HCT116 (cell line): ENCODE results near the gene CDKAL1. TPM values are rescaled to one million over a fixed set of nuclear protein-coding genes. Genes with fewer than 3 reads are reported as not detected.

Experiments used
- ATAC-seq: fragments of 200-7000 bp; cut with Tn5 transposase; 2 replicates; pipeline ENCODE4 v1.9.1; 2020; ENCODE audit warnings: mild to moderate bottlenecking, moderate library complexity
- BruUV-seq: library from RNA; stranded (reverse); fragments of 400-500 nt; replicated peaks from 2 replicates; lab custom pipeline; 2021; lab: Mats Ljungman, UMichigan
- CTCF ChIA-PET: fragments of 300-600 bp; sonication (Branson Sonifier 250); formaldehyde crosslinking; loops from one replicate; lab custom pipeline; 2021; ENCODE audit warnings: antibody characterized with exemption; lab: Charles Lee
- POLR2A ChIA-PET: fragments of 300-600, 350-600 bp; sonication (Branson Sonifier 250); formaldehyde crosslinking; loops from one replicate; lab custom pipeline; 2021; ENCODE audit warnings: antibody characterized with exemption; lab: Charles Lee
- RAD21 ChIA-PET, 2 experiments: fragments of 300-600 bp; sonication (Branson Sonifier 250); formaldehyde crosslinking; loops; one replicate each; lab custom pipeline; 2023; ENCODE audit warnings: low total read pairs in 2 of 2; ENCODE audit not compliant: uncharacterized antibody in 2 of 2, unreplicated experiment in 2 of 2, low non-redundant PET in 1 of 2; lab: Charles Lee
- DNase-seq: peaks from one replicate; pipeline ENCODE4 v3.0.0-alpha.2; 2010; ENCODE audit warnings: low read depth, low spot score
- H2AFZ ChIP-seq: fragments of 200-600 bp; shearing (Covaris generic), sonication (generic); 2 replicates; pipeline ENCODE4 v1.6.1; 2017; ENCODE audit warnings: low read depth, mixed run types, mixed read lengths, antibody characterized with exemption, low read length; ENCODE audit not compliant: poor library complexity, severe bottlenecking
- H3K27ac ChIP-seq: 2 replicates; pipeline ENCODE4 v1.5.1; 2012; ENCODE audit warnings: low read depth, low read length
- H3K27me3 ChIP-seq: fragments of 200-600 bp; sonication (generic); 2 replicates; pipeline ENCODE4 v1.6.1; 2016; ENCODE audit warnings: mixed run types, low read length, mixed read lengths; ENCODE audit not compliant: insufficient read depth
- H3K36me3 ChIP-seq, 2 experiments: fragments of 200-500 bp in 1 of 2; fragments of 200-600 bp in 1 of 2; sonication (Bioruptor generic) in 1 of 2; sonication (generic) in 1 of 2; 2 replicates each; pipeline versions ENCODE4 v1.5.1 to v1.6.1; 2014 to 2016; ENCODE audit warnings: low read length in 2 of 2, inconsistent platforms in 1 of 2, mixed read lengths in 1 of 2, mixed run types in 1 of 2; ENCODE audit not compliant: insufficient read depth in 2 of 2, control insufficient read depth in 1 of 2
- H3K4me1 ChIP-seq, 2 experiments: fragments of 200-600 bp in 1 of 2; sonication (generic) in 1 of 2; 2 replicates each; pipeline versions ENCODE4 v1.5.1 to v1.6.1; 2012 to 2017; ENCODE audit warnings: low read length in 2 of 2, inconsistent platforms in 1 of 2, mild to moderate bottlenecking in 1 of 2, mixed read lengths in 1 of 2, mixed run types in 1 of 2, moderate library complexity in 1 of 2; ENCODE audit not compliant: insufficient read depth in 2 of 2, control insufficient read depth in 1 of 2
- H3K4me2 ChIP-seq: fragments of 200-600 bp; sonication (generic); 2 replicates; pipeline ENCODE4 v1.6.1; 2017; ENCODE audit warnings: mixed run types, low read length, mixed read lengths
- H3K4me3 ChIP-seq, 2 experiments: fragments of 200-600 bp in 1 of 2; sonication (generic) in 1 of 2; replicated peaks in 1 of 2; 2 replicates each; pipeline ENCODE4 v1.5.1; 2011 to 2016; ENCODE audit warnings: low read length in 2 of 2, control low read depth in 1 of 2, low read depth in 1 of 2, mild to moderate bottlenecking in 1 of 2, mixed read lengths in 1 of 2, mixed run types in 1 of 2
- H3K79me2 ChIP-seq: fragments of 200-600 bp; sonication (generic); 2 replicates; pipeline ENCODE4 v1.6.1; 2017; ENCODE audit warnings: mild to moderate bottlenecking, mixed run types, low read length, moderate library complexity, mixed read lengths; ENCODE audit not compliant: insufficient read depth
- H3K9ac ChIP-seq: fragments of 200-600 bp; sonication (generic); 2 replicates; pipeline ENCODE4 v1.6.1; 2016; ENCODE audit warnings: low read length, mixed read lengths
- H3K9me2 ChIP-seq: fragments of 200-600 bp; sonication (generic), shearing (Covaris generic); 2 replicates; pipeline ENCODE4 v1.6.1; 2017; ENCODE audit warnings: mixed run types, mild to moderate bottlenecking, moderate library complexity; ENCODE audit not compliant: insufficient read depth
- H3K9me3 ChIP-seq, 2 experiments: fragments of 200-500 bp in 1 of 2; fragments of 200-600 bp in 1 of 2; sonication (Bioruptor generic) in 1 of 2; sonication (generic) in 1 of 2; 2 replicates each; pipeline ENCODE4 v1.6.1; 2014 to 2017; ENCODE audit warnings: low read length in 2 of 2, mixed read lengths in 2 of 2, inconsistent platforms in 1 of 2, low read depth in 1 of 2, mild to moderate bottlenecking in 1 of 2, mixed run types in 1 of 2, moderate library complexity in 1 of 2; ENCODE audit not compliant: control insufficient read depth in 1 of 2, insufficient read depth in 1 of 2
- H4K20me1 ChIP-seq: fragments of 200-600 bp; sonication (generic), shearing (Covaris generic); 2 replicates; pipeline ENCODE4 v1.6.1; 2017; ENCODE audit warnings: mixed run types, mild to moderate bottlenecking, moderate library complexity; ENCODE audit not compliant: insufficient read depth
- CBX3 ChIP-seq: IDR thresholded peaks from 2 replicates; pipeline ENCODE4 v1.6.1; 2012; ENCODE audit warnings: low read depth
- CEBPB ChIP-seq: IDR thresholded peaks from 2 replicates; pipeline ENCODE4 v1.6.1; 2012; ENCODE audit warnings: low read depth
- EZH2phosphoT487 ChIP-seq: fragments of 200-600 bp; IDR thresholded peaks from 2 replicates; pipeline ENCODE4 v1.6.1; 2018; ENCODE audit warnings: antibody characterized with exemption, borderline replicate concordance
- FOSL1 ChIP-seq: IDR thresholded peaks from 2 replicates; pipeline ENCODE4 v1.6.1; 2012; ENCODE audit warnings: low read depth
- JUND ChIP-seq: IDR thresholded peaks from 2 replicates; pipeline ENCODE4 v1.6.1; 2012
- POLR2A ChIP-seq: IDR thresholded peaks from 2 replicates; pipeline ENCODE4 v1.7.0; 2011; ENCODE audit warnings: borderline replicate concordance; ENCODE audit not compliant: insufficient read depth, insufficient read length; ENCODE audit errors: extremely low read depth
- RAD21 ChIP-seq: IDR thresholded peaks from 2 replicates; pipeline ENCODE4 v1.6.1; 2012; ENCODE audit warnings: low read depth, mild to moderate bottlenecking
- REST ChIP-seq: IDR thresholded peaks from 2 replicates; pipeline ENCODE4 v1.6.1; 2012; ENCODE audit warnings: low read depth
- SP1 ChIP-seq: IDR thresholded peaks from 2 replicates; pipeline ENCODE4 v1.6.1; 2012; ENCODE audit warnings: low read depth
- SRF ChIP-seq: IDR thresholded peaks from 2 replicates; pipeline ENCODE4 v1.6.1; 2012; ENCODE audit warnings: low read depth
- TCF7L2 ChIP-seq: IDR thresholded peaks from 2 replicates; pipeline ENCODE4 v1.7.0; 2011; ENCODE audit warnings: borderline replicate concordance, inconsistent platforms; ENCODE audit not compliant: insufficient read depth, insufficient read length; ENCODE audit errors: extremely low read depth
- ZFX ChIP-seq: fragments of 450-650 bp; IDR thresholded peaks from 2 replicates; pipeline ENCODE4 v1.6.1; 2017
- ZNF274 ChIP-seq: fragments of 200-500 bp; sonication (Bioruptor generic); IDR thresholded peaks from 2 replicates; pipeline ENCODE4 v1.6.1; 2014; ENCODE audit warnings: mild to moderate bottlenecking, low read depth, low read length, inconsistent platforms
- intact Hi-C: fragments of 100-400 bp; cut with micrococcal nuclease; formaldehyde crosslinking; loops from 2 replicates; pipeline ENCODE4 v1.10.0; 2022
- total RNA-seq: library from RNA; stranded (reverse); gene quantifications from one replicate; pipeline ENCODE4 v1.2.1, GENCODE V29; 2021; ENCODE audit not compliant: unreplicated experiment
- TF ChIP-seq, protein P1 (sequence below): IDR thresholded peaks from 2 replicates; pipeline ENCODE4 v1.6.1; 2012

Gene CDKAL1
- total RNA-seq, 1 experiment from 2014 or later = 14.9 TPM

GRCh38 chr6:20997143-20997769 is 463.0 kb downstream of the CDKAL1 start:
- intact Hi-C loops = no loop called here
- Histone ChIP-seq H3K27ac (peak overlapping the region; percentile 8; the same call in 1 of the 2 replicates), H3K9me2 (no peaks in the 10 kb centered on the region), H4K20me1 (no peaks in the 10 kb centered on the region), H3K4me2 (no peak overlapping the region), H3K9me3 (no peaks in the 10 kb centered on the region), H2AFZ (no peak overlapping the region), H3K27me3 (no peaks in the 10 kb centered on the region), H3K4me3 (no peak overlapping the region), H3K9ac (no peak overlapping the region), H3K79me2 (no peaks in the 10 kb centered on the region), H3K4me1 (peaks cover 53 to 55% of the 10 kb centered on the region in 2 experiments), H3K36me3 (no peaks in the 10 kb centered on the region)
- TF ChIP-seq TCF7L2 (no peak), SRF (no peak), CBX3 (no peak), CEBPB (no peak), POLR2A (no peak), ZNF274 (no peak), JUND (no peak), RAD21 (no peak), EZH2phosphoT487 (no peak)
- TF ChIP-seq, protein P1, sequence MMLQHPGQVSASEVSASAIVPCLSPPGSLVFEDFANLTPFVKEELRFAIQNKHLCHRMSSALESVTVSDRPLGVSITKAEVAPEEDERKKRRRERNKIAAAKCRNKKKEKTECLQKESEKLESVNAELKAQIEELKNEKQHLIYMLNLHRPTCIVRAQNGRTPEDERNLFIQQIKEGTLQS = no peak
- ATAC-seq = no peak
- BruUV-seq = no TSS peak
- CTCF ChIA-PET = interaction anchor here (1.2 kb wide), 1 partner anchor 591 kb away, joined by 3 read pairs; no protein-coding TSS in a partner anchor
- DNase-seq = no peak
- POLR2A ChIA-PET = interaction anchor here (2.2 kb wide), 1 partner anchor 113 kb away, joined by 4 read pairs; no protein-coding TSS in a partner anchor
- RAD21 ChIA-PET = interaction anchor here in 1 of 2 experiments (0.6 kb wide), 1 partner anchor 410 kb away, joined by 4 read pairs; no protein-coding TSS in a partner anchor

GRCh38 chr6:20997770-20998147 is 463.5 kb downstream of the CDKAL1 start:
- BruUV-seq = no TSS peak
- CTCF ChIA-PET = interaction anchor here (1.2 kb wide), 1 partner anchor 591 kb away, joined by 3 read pairs; no protein-coding TSS in a partner anchor
- POLR2A ChIA-PET = interaction anchor here (0.7 to 2.2 kb wide), 2 partner anchors 108 to 113 kb away, joined by 4 read pairs; no protein-coding TSS in a partner anchor
- Histone ChIP-seq H3K36me3 (no peaks in the 10 kb centered on the region), H3K9ac (no peak overlapping the region), H3K9me2 (no peaks in the 10 kb centered on the region), H3K79me2 (no peaks in the 10 kb centered on the region), H3K4me2 (peak overlapping the region; percentile 49), H3K4me3 (no peak overlapping the region), H3K4me1 (peaks cover 58 to 61% of the 10 kb centered on the region in 2 experiments), H3K27ac (peak overlapping the region; percentile 85), H2AFZ (no peak overlapping the region), H3K9me3 (no peaks in the 10 kb centered on the region), H4K20me1 (no peaks in the 10 kb centered on the region), H3K27me3 (no peaks in the 10 kb centered on the region)
- intact Hi-C loops = no loop called here
- ATAC-seq (no peak), DNase-seq (no peak)
- RAD21 ChIA-PET = no interaction called here
- TF ChIP-seq SRF = no peak
- TF ChIP-seq ZFX = no peak
- TF ChIP-seq SP1 = no peak
- no peak for TF ChIP-seq REST
- TF ChIP-seq FOSL1 = no peak
- TF ChIP-seq ZNF274 = no peak
- no peak for TF ChIP-seq TCF7L2
- no peak for TF ChIP-seq RAD21
